ENCODE data around the gene ZNF669. TPM values are rescaled to one million over a fixed set of nuclear protein-coding genes. Genes with fewer than 3 reads are reported as not detected.
A peak's percentile ranks its signal among the peaks of the same experiment; 100 is the strongest.

The ZNF669 gene
- total and polyA plus RNA-seq, 8 donors: 0.58 to 21.7 (median 3.7) TPM

DNA sequence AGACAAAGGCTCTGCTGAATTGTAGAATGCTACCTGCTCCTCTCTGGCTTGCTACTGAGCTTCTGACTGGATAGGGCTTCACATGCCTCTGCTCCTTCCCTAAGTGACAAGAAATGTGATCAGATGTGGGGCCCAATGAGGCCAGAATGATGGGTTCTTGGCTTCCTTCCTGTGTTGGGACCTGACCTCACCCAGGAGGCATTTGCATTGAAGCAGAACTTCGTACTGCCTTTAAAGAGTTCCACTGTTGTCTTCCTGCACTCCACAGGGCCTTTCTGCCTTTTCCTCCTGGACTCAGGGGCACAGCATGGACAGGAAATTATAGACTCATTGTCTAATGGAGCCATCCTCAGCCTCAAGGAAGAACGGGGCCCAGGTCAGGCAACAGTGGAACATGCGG, 39.9 kb downstream of the ZNF669 start:
- no peaks in the 10 kb centered on the region for H3K27me3 ChIP-seq
- 77 to 95% (median 94%) methylated on average over 3 of the region's 3 CpGs for WGBS, 5 donors
- intact Hi-C loops (cut with DNase I; ENCODE audit: low total_unique reads): no loop called here
- H3K4me3 ChIP-seq: no peak overlapping the region
- TF ChIP-seq EP300 (IDR thresholded peaks at IDR 0.05): no peak
- H3K36me3 ChIP-seq: no peaks in the 10 kb centered on the region
- H3K9me3 ChIP-seq: peaks cover 0 to 26% (median 3%) of the 10 kb centered on the region in 4 donors
- no peak overlapping the region for H3K27ac ChIP-seq
- no peak for DNase-seq
- H3K4me1 ChIP-seq: peaks cover 0 to 11% (median 8%) of the 10 kb centered on the region in 4 donors

DNA sequence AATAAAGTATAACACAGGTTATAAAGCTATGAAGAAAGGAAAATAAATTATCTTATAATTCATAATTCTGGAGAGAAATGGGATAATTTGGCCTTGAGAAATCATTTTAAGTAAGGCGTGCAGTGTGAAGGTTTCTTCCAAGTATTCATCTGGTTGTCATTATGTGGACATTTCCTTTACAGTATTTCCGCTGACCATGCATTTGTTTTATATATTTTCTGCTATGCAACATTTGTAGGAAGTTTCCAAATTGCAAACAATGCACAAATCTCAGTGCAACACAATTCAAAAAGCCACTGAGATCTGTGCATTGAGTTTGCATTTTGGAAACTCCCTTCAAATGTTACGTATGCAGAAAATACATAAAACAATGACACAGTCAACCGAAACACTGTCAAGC, 43.4 kb downstream of the ZNF669 start:
- Histone ChIP-seq H3K27ac (no peak overlapping the region), H3K27me3 (no peaks in the 10 kb centered on the region), H3K9me3 (peaks cover 0 to 44% (median 14%) of the 10 kb centered on the region in 4 donors), H3K4me1 (peaks cover 0 to 11% (median 8%) of the 10 kb centered on the region in 4 donors), H3K4me3 (no peak overlapping the region), H3K36me3 (no peaks in the 10 kb centered on the region)
- DNase-seq: no peak
- 90 to 99% (median 93%) methylated on average over 4 of the region's 4 CpGs for WGBS, 5 donors
- TF ChIP-seq, protein P1, sequence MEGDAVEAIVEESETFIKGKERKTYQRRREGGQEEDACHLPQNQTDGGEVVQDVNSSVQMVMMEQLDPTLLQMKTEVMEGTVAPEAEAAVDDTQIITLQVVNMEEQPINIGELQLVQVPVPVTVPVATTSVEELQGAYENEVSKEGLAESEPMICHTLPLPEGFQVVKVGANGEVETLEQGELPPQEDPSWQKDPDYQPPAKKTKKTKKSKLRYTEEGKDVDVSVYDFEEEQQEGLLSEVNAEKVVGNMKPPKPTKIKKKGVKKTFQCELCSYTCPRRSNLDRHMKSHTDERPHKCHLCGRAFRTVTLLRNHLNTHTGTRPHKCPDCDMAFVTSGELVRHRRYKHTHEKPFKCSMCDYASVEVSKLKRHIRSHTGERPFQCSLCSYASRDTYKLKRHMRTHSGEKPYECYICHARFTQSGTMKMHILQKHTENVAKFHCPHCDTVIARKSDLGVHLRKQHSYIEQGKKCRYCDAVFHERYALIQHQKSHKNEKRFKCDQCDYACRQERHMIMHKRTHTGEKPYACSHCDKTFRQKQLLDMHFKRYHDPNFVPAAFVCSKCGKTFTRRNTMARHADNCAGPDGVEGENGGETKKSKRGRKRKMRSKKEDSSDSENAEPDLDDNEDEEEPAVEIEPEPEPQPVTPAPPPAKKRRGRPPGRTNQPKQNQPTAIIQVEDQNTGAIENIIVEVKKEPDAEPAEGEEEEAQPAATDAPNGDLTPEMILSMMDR (IDR thresholded peaks at IDR 0.05): no peak
- TF ChIP-seq POLR2A (IDR thresholded peaks at IDR 0.05) (no peak), EP300 (IDR thresholded peaks at IDR 0.05) (no peak), POLR2AphosphoS5 (IDR thresholded peaks at IDR 0.05) (no peak)
- intact Hi-C loops (cut with DNase I; ENCODE audit: low total_unique reads): no loop called here

DNA sequence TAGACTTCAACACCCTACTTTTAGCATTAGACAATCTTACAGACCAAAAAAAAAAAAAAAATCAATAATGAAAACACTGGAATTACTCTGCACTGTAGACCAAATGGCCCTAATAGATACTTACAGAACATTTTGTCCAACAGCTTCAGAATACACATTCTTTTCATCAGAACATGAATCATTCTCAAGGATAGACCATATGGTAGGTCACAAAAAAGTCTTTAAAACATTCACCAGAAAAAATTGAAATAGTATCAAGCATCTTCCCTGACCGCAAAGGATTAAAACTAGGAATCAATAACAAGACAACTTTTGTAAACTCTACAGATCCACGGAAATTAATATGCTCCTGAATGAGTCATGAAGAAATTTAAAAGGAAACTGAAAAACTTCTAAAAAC, 48.1 kb downstream of the ZNF669 start:
- peaks cover 0 to 66% (median 28%) of the 10 kb centered on the region in 4 donors for H3K9me3 ChIP-seq

DNA sequence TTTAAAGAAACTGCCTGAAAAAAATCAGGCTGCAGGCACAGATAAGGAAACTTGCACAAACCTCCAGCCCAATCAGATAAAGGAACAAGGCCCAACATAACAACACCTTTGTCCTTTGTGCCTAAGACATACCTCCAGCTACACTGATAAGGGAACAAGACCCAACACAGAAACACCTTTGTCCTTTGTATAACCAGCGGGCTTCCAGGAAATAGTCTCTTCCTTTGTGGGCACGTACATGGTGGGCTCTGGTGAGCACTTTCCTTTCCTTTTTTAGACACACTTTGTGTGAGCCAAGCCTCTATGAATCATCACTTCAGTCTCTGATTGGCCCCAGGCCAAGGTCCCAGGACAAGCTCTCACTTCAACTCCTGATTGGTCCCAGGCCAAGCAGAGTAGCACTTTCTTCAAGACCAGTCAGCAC, 49.2 kb downstream of the ZNF669 start:
- TF ChIP-seq, protein P1 (IDR thresholded peaks at IDR 0.05): no peak
- TF ChIP-seq EP300 (IDR thresholded peaks at IDR 0.05) (no peak), POLR2AphosphoS5 (IDR thresholded peaks at IDR 0.05) (peak in 1 of 3 donors; percentile 8), POLR2A (IDR thresholded peaks at IDR 0.05) (no peak)
- peaks cover 0 to 74% (median 35%) of the 10 kb centered on the region in 4 donors for H3K9me3 ChIP-seq
- peak overlapping the region in 2 of 5 donors; percentile 4 to 48 for H3K27ac ChIP-seq
- intact Hi-C loops (cut with DNase I; ENCODE audit: low total_unique reads): no loop called here
- H3K4me1 ChIP-seq: peaks cover 6 to 19% (median 13%) of the 10 kb centered on the region in 4 donors
- H3K36me3 ChIP-seq: no peaks in the 10 kb centered on the region
- peak in 1 of 2 donors; percentile 41 for DNase-seq
- no peaks in the 10 kb centered on the region for H3K27me3 ChIP-seq
- WGBS, 5 donors: 12 to 31% (median 19%) methylated on average over 2 of the region's 2 CpGs
- no peak overlapping the region for H3K4me3 ChIP-seq

More for the DNA sequence above, 48.1 kb downstream of the ZNF669 start:
- intact Hi-C loops (cut with DNase I; ENCODE audit: low total_unique reads): no loop called here
- H3K4me1 ChIP-seq: peaks cover 6 to 19% (median 13%) of the 10 kb centered on the region in 4 donors
- WGBS, 5 donors: 70 to 94% (median 86%) methylated on average over 2 of the region's 2 CpGs
- H3K36me3 ChIP-seq: no peaks in the 10 kb centered on the region
- H3K27ac ChIP-seq: no peak overlapping the region
- H3K4me3 ChIP-seq: no peak overlapping the region
- no peaks in the 10 kb centered on the region for H3K27me3 ChIP-seq
- TF ChIP-seq POLR2A (IDR thresholded peaks at IDR 0.05): no peak
- TF ChIP-seq POLR2AphosphoS5 (IDR thresholded peaks at IDR 0.05): no peak
- no peak for TF ChIP-seq EP300 (IDR thresholded peaks at IDR 0.05)
- TF ChIP-seq, protein P1 (IDR thresholded peaks at IDR 0.05): no peak
- DNase-seq: no peak

Other genes starting within 250 kb of the ZNF669 start
- 10 to 100 TPM; 22.3 to 49.0 (median 35.0) TPM for gene AHCTF1, start 172.4 kb downstream of the ZNF669 start, total RNA-seq
- gene AHCTF1, start 172.4 kb downstream of the ZNF669 start, polyA plus RNA-seq: 1 to 10 TPM; 5.9 to 6.4 (median 6.0) TPM
- under 1 TPM in 1 of 5 donors, not detected in 4; 0.92 TPM for gene ZNF695, start 96.3 kb downstream of the ZNF669 start, total RNA-seq
- under 1 TPM in 2 of 3 donors, not detected in 1; 0.44 to 0.63 TPM for gene ZNF695, start 96.3 kb downstream of the ZNF669 start, polyA plus RNA-seq
- 10 to 100 TPM in 1 of 5 donors, 1 to 10 TPM in 2, not detected in 2; 2.6 to 10.6 (median 6.2) TPM for gene ZNF670, start 25.5 kb downstream of the ZNF669 start, total RNA-seq
- gene ZNF670, start 25.5 kb downstream of the ZNF669 start, polyA plus RNA-seq: 1 to 10 TPM; 1.6 to 4.9 (median 3.1) TPM
- 100 to 1,000 TPM in 2 of 5 donors, 10 to 100 TPM in 3; 11.9 to 136 (median 28.1) TPM for gene ZNF124, start 67.7 kb upstream of the ZNF669 start, total RNA-seq
- 1 to 10 TPM; 1.1 to 2.9 (median 2.4) TPM for gene ZNF124, start 67.7 kb upstream of the ZNF669 start, polyA plus RNA-seq
- not detected for gene VN1R5, start 151.7 kb upstream of the ZNF669 start, total RNA-seq
- not detected for gene VN1R5, start 151.7 kb upstream of the ZNF669 start, polyA plus RNA-seq
- gene ZNF496, start 227.5 kb upstream of the ZNF669 start, total RNA-seq: 10 to 100 TPM in 4 of 5 donors, 1 to 10 TPM in 1; 7.6 to 25.8 (median 14.5) TPM
- 1 to 10 TPM; 5.8 to 9.8 (median 8.7) TPM for gene ZNF496, start 227.5 kb upstream of the ZNF669 start, polyA plus RNA-seq

Measured in stomach (tissue), 9 donors.